HL-60 (cell line): ENCODE data around the gene NEXMIF.

ENCODE experiments used
- DNase-seq, 2 experiments: peaks; one replicate each; pipeline ENCODE4 v3.0.0-alpha.2; 2010 to 2020; ENCODE audit warnings: low read depth in 1 of 2, low spot score in 1 of 2
- H3K27ac ChIP-seq: fragments of 250-450 bp; sonication (Bioruptor Pico); replicated peaks from 2 replicates; pipeline ENCODE4 v1.5.1; 2020; ENCODE audit warnings: mild to moderate bottlenecking, moderate library complexity
- H3K27me3 ChIP-seq: fragments of 250-450 bp; sonication (Bioruptor Pico); 2 replicates; pipeline ENCODE4 v1.5.1; 2021; ENCODE audit warnings: mild to moderate bottlenecking, moderate library complexity; ENCODE audit not compliant: insufficient read depth, poor library complexity, severe bottlenecking
- H3K4me3 ChIP-seq: replicated peaks from 2 replicates; pipeline ENCODE4 v1.5.1; 2011; ENCODE audit warnings: mild to moderate bottlenecking, control low read depth, low read length; ENCODE audit not compliant: insufficient read depth
- GABPA ChIP-seq: IDR thresholded peaks from 2 replicates; pipeline ENCODE4 v1.6.1; 2012; ENCODE audit warnings: low read depth
- POLR2AphosphoS5 ChIP-seq: IDR thresholded peaks from 2 replicates; pipeline ENCODE4 v1.6.1; 2012; ENCODE audit warnings: low read depth
- SPI1 ChIP-seq: IDR thresholded peaks from 2 replicates; pipeline ENCODE4 v1.6.1; 2012; ENCODE audit warnings: low read depth, mild to moderate bottlenecking, borderline replicate concordance
- TF ChIP-seq, protein P1 (sequence below): IDR thresholded peaks from 2 replicates; pipeline ENCODE4 v1.6.1; 2012; ENCODE audit warnings: low read depth; ENCODE audit not compliant: insufficient replicate concordance
- TF ChIP-seq, protein P2 (sequence below): IDR thresholded peaks from one replicate; pipeline ENCODE4 v1.5.1; 2011; ENCODE audit warnings: low read length, control low read depth, inconsistent platforms; ENCODE audit not compliant: insufficient read depth

The NEXMIF gene

DNA sequence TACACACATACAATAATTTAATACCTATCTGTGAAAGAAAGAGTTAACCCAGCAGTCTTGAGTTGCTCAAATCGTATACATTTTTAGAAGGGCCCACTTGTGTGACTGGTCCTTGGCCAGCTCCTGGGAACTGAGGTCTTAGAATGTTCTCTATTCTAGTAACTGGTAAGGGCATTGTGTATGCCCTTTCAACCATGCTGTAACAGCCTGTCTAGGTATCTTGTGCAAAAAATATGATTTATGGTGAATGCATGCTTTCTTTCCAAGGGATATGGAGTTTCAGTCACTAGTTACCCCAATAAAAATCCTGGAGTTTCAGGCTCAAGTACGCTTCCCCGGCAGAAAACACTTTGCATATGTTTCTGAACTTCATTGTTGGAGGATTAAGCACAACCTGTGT, 140.6 kb downstream of the NEXMIF start:
- Histone ChIP-seq H3K27me3 (no peaks in the 10 kb centered on the region), H3K27ac (no peak overlapping the region), H3K4me3 (no peak overlapping the region)
- TF ChIP-seq GABPA (no peak), POLR2AphosphoS5 (no peak), SPI1 (no peak)
- TF ChIP-seq, protein P1, sequence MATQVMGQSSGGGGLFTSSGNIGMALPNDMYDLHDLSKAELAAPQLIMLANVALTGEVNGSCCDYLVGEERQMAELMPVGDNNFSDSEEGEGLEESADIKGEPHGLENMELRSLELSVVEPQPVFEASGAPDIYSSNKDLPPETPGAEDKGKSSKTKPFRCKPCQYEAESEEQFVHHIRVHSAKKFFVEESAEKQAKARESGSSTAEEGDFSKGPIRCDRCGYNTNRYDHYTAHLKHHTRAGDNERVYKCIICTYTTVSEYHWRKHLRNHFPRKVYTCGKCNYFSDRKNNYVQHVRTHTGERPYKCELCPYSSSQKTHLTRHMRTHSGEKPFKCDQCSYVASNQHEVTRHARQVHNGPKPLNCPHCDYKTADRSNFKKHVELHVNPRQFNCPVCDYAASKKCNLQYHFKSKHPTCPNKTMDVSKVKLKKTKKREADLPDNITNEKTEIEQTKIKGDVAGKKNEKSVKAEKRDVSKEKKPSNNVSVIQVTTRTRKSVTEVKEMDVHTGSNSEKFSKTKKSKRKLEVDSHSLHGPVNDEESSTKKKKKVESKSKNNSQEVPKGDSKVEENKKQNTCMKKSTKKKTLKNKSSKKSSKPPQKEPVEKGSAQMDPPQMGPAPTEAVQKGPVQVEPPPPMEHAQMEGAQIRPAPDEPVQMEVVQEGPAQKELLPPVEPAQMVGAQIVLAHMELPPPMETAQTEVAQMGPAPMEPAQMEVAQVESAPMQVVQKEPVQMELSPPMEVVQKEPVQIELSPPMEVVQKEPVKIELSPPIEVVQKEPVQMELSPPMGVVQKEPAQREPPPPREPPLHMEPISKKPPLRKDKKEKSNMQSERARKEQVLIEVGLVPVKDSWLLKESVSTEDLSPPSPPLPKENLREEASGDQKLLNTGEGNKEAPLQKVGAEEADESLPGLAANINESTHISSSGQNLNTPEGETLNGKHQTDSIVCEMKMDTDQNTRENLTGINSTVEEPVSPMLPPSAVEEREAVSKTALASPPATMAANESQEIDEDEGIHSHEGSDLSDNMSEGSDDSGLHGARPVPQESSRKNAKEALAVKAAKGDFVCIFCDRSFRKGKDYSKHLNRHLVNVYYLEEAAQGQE: no peak
- TF ChIP-seq, protein P2, sequence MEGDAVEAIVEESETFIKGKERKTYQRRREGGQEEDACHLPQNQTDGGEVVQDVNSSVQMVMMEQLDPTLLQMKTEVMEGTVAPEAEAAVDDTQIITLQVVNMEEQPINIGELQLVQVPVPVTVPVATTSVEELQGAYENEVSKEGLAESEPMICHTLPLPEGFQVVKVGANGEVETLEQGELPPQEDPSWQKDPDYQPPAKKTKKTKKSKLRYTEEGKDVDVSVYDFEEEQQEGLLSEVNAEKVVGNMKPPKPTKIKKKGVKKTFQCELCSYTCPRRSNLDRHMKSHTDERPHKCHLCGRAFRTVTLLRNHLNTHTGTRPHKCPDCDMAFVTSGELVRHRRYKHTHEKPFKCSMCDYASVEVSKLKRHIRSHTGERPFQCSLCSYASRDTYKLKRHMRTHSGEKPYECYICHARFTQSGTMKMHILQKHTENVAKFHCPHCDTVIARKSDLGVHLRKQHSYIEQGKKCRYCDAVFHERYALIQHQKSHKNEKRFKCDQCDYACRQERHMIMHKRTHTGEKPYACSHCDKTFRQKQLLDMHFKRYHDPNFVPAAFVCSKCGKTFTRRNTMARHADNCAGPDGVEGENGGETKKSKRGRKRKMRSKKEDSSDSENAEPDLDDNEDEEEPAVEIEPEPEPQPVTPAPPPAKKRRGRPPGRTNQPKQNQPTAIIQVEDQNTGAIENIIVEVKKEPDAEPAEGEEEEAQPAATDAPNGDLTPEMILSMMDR: no peak
- DNase-seq: no peak

DNA sequence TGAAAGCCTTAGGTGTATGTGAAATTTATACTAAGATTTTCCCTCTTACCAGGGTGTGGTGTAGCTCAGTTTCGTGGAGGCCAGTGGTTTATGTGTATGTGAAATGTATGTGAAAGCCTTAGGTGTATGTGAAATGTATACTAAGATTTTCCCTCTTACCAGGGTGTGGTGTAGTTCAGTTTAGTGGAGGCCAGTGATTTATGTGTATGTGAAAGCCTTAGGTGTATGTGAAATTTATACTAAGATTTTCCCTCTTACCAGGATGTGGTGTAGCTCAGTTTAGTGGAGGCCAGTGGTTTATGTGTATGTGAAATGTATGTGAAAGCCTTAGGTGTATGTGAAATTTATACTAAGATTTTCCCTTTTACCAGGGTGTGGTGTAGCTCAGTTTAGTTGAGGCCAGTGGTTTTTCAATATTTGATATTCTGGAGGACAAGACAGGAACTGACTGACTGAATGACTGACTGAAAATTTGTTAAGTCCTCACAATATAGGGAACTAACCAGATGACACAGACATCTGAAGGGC, 143.7 kb downstream of the NEXMIF start:
- H3K4me3 ChIP-seq: no peak overlapping the region
- H3K27ac ChIP-seq: no peak overlapping the region
- no peak for TF ChIP-seq POLR2AphosphoS5
- TF ChIP-seq, protein P1: no peak
- TF ChIP-seq, protein P2: no peak
- no peak for TF ChIP-seq GABPA
- TF ChIP-seq SPI1: no peak
- no peaks in the 10 kb centered on the region for H3K27me3 ChIP-seq
- DNase-seq: no peak

DNA sequence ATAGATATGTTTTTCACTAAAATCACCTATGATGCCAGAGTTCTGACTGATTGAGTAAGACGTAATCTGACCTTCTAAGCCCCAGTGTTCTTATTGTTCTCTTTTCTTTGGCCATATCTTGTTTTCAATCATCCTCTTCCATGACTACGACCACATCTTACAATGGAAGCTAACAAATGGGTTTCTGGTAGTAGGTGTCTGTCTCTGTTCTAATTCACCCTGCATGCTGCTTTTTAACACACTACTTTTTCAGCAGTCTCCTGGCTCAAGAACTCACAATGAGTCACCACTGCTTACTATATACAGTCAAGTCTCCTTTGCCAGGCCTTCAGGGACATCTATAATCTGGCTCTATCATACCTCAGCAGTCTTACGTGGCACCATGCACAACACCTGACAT, 146.1 kb downstream of the NEXMIF start:
- Histone ChIP-seq H3K27ac (no peak overlapping the region), H3K27me3 (no peaks in the 10 kb centered on the region), H3K4me3 (no peak overlapping the region)
- no peak for TF ChIP-seq SPI1
- TF ChIP-seq, protein P1: no peak
- no peak for DNase-seq

DNA sequence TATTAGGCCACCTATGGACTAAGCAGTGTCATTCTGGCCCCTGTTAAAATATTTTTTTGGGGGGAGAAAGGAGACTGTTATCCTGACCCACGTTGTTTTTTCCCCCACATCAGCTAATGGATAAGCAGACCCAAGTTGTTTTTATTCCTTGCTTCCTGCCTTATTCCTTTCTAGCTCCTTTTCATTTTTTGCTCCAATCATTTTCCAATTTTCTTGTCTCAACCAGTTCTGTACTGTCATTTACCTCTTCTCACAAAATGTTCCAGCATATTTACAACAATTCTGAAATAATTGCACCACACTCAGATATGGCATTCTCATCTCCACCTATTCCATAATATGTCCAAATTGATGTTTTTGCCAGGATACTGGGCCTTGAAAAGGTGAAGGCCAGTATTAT, 150.3 kb downstream of the NEXMIF start:
- TF ChIP-seq, protein P1: no peak
- TF ChIP-seq POLR2AphosphoS5: no peak
- TF ChIP-seq, protein P2: no peak
- TF ChIP-seq SPI1: no peak
- no peak for TF ChIP-seq GABPA
- no peak for DNase-seq
- Histone ChIP-seq H3K27ac (no peak overlapping the region), H3K27me3 (no peaks in the 10 kb centered on the region), H3K4me3 (no peak overlapping the region)
